T-helper 17 cell (primary cell): Measurements from ENCODE around the gene CPEB4. TPM values are rescaled to one million over a fixed set of nuclear protein-coding genes. Genes with fewer than 3 reads are reported as not detected.
A peak's percentile ranks its signal among the peaks of the same experiment; 100 is the strongest.

Experiments
- ATAC-seq: fragments of 150-1000 bp; cut with Tn5 transposase; 2 replicates; pipeline ENCODE4 v1.10.0; 2021; ENCODE audit warnings: mild to moderate bottlenecking, moderate library complexity
- DNase-seq, 3 donors: peaks; one replicate each; pipeline versions ENCODE4 v3.0.0 to v3.0.0-alpha.2; 2020 to 2021
- H3K9me3 ChIP-seq: one replicate; pipeline ENCODE4 v1.7.0; 2013; ENCODE audit warnings: low read length, mild to moderate bottlenecking; ENCODE audit not compliant: control insufficient read depth, poor library complexity, severe bottlenecking
- H3K27ac Mint-ChIP-seq: one replicate; pipeline ENCODE4 v1.8.0; 2022; ENCODE audit warnings: mild to moderate bottlenecking, moderate library complexity, mixed read lengths
- H3K27me3 Mint-ChIP-seq: one replicate; pipeline ENCODE4 v1.8.0; 2022; ENCODE audit warnings: mixed read lengths
- H3K36me3 Mint-ChIP-seq: one replicate; pipeline ENCODE4 v1.8.0; 2022; ENCODE audit warnings: low read depth, mixed read lengths
- H3K4me1 Mint-ChIP-seq: one replicate; pipeline ENCODE4 v1.8.0; 2022; ENCODE audit warnings: mild to moderate bottlenecking, mixed read lengths
- H3K4me3 Mint-ChIP-seq: one replicate; pipeline ENCODE4 v1.8.0; 2022; ENCODE audit warnings: mild to moderate bottlenecking, moderate library complexity, mixed read lengths
- total RNA-seq, 4 donors: library from RNA in 2 of 4; stranded (reverse) in 2 of 4; gene quantifications; one replicate each; pipeline ENCODE4 v1.2.3 and lab custom pipeline; 2022 to 2026

Gene CPEB4
- 10 to 100 TPM; 25.3 to 33.3 TPM for total RNA-seq
- total RNA-seq (lab: John Stamatoyannopoulos, UW) = 41.6 to 57.6 reads per million in 2 donors

DNA sequence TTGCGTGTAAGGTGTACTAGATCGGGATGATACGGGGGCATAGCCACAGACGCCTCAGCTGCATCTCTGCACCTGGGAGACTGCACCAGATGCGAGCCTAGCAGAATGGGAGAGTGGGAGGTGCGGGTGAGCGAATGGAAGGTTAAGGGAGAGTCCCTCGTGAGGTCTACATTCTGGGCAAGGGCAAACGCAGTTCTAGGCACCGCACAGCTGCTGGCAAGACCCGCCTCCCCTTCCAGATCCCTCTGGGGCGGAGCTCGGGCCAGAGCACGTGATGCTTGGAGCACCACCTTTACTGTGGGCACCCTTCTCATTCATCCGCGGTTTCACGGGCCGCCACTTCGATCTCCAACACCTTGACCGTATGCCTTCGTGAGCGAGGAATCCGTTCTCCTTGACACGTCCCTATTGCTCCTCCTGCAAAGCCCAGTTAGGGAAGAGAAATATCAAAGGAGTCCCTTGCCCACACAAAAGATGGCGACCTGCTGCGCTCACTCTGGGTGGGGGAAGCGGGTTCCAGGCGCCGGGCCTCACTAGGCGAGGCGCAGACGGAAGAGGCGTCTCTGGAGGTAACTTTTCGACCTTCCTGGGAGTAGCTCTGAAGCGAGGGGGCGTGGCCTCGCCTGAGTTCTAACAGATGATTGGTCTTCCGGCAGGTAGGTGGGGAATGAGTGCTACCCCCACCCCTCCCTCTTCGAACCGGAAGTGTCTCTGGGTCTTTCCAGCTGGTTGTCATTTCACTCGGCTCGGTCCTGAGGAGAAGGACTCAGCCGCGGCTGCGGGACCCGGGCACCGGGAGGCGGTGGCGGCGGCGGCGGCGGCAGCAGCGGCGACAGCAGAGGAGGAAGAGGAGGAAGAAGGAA is at the start of gene CPEB4:
CPEB4 (plus strand) TSS at position 740 of the 863 bp plus-strand sequence. CDS start 1,385 bp downstream, outside the sequence.
- Mint-ChIP-seq H3K27me3 (no peaks in the 10 kb centered on the region), H3K4me3 (peak within 1 kb of the TSS; percentile 99), H3K27ac (peak within 1 kb of the TSS; percentile 99), H3K36me3 (peaks cover 6% of the 10 kb centered on the region), H3K4me1 (peaks cover 62% of the 10 kb centered on the region)
- DNase-seq (peak; percentile 90 to 96 (median 93)), ATAC-seq (peak; percentile 92)
- peaks cover 2% of the 10 kb centered on the region for H3K9me3 ChIP-seq

DNA sequence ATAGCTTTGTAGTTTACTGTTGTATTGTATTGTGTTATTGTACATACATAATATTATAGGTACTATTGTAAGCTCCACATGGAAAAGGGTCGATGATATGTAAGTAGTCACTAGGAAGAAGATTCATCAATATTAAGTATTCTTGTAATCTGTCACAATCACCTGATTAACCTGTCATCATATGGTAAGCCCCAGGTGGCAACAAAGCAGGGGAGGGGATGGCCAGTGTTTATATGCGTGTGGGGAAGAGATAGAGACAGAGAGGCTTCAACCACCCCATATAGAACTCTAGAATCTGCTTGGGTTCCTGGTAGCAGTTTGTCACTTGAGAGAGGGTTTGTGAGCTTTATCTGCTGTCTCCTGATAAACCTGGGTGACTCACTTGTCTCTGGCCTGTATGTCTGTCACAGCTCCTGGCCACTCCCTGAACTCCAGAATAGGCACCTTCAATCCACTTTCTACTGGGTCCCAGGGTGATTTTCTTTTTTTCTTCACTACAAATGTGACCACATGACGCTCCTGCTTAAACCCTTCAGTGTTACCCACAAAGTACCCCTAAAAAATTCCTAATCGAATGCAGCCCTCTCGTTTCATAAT is 48.9 kb upstream of the CPEB4 start:
- DNase-seq (no peak), ATAC-seq (no peak)
- no peaks in the 10 kb centered on the region for H3K4me1 Mint-ChIP-seq

DNA sequence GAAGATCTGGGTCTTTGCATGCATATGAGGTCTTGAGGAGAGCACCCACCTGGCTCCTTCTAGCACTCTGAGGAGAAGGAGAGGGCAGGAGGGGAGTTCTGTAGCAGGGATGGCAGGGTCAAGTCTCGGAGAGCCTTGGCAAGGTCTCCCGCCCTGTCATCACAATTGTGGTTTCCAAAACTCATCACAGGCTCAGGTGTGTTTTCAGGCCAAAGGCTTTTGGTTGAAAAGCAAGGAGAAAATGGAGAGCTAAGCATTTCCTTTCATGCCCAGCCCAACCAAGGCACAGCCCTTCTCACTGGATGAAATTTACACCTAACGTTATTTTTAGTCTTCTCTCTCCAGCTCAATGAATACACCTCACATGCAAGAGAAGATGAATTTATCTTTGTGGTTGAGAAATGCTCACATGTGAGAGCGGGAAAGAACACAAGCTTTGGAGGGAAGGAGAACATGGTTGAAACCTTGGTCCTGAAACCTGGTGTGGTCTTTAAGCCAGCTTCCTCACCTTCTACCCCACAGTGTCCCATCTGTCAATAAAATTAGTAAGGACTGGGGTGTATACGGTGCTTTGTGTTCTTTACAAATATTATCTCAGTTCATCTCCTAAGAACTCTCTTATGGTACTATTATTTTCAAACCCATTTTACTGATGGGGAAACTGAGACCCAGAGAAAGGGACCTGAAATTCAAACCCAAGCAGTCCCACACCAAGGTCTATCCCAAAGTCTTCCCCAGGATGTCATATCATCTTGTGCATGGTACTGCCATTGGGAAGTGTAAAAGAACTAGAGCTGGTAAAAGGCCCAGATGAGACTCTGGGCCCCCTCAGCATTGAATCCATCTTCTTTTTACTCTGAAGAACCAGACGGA is 47.8 kb upstream of the CPEB4 start:
- Mint-ChIP-seq H3K27ac (no peak overlapping the region), H3K4me3 (no peak overlapping the region), H3K4me1 (no peaks in the 10 kb centered on the region), H3K36me3 (peaks cover 3% of the 10 kb centered on the region), H3K27me3 (no peaks in the 10 kb centered on the region)
- DNase-seq (no peak), ATAC-seq (no peak)
- H3K9me3 ChIP-seq = no peaks in the 10 kb centered on the region

More for the DNA sequence above, 48.9 kb upstream of the CPEB4 start:
- H3K9me3 ChIP-seq = no peaks in the 10 kb centered on the region
- Mint-ChIP-seq H3K27ac (no peak overlapping the region), H3K27me3 (no peaks in the 10 kb centered on the region), H3K4me3 (no peak overlapping the region), H3K36me3 (peaks cover 3% of the 10 kb centered on the region)

DNA sequence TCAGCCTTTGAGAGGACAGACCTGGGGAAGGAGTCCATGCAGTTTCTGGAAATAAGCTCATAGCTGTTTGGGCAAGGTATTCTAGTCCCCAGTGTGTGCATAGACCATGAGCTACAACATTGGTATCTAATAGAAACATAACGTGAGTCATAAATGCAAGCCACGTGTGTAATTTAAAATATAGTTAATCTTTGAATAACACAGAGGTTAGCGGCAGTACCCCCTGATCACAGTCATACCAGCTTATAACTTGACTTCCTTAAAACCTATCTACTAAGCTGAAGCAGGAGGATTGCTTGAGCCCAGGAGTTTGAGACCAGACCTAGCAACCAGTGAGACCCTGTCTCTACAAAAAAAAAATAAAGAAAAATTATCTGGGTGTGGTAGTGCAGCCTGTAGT is 46.4 kb upstream of the CPEB4 start:
- H3K4me1 Mint-ChIP-seq = no peaks in the 10 kb centered on the region
- H3K4me3 Mint-ChIP-seq = no peak overlapping the region
- no peak for ATAC-seq
- H3K36me3 Mint-ChIP-seq = peaks cover 3% of the 10 kb centered on the region
- no peaks in the 10 kb centered on the region for H3K27me3 Mint-ChIP-seq
- no peak for DNase-seq
- no peak overlapping the region for H3K27ac Mint-ChIP-seq
- no peaks in the 10 kb centered on the region for H3K9me3 ChIP-seq

GRCh38 chr5:173843794-173844193 is 44.4 kb upstream of the CPEB4 start:
- H3K36me3 Mint-ChIP-seq = peaks cover 3% of the 10 kb centered on the region
- no peak for DNase-seq
- ATAC-seq = no peak
- no peaks in the 10 kb centered on the region for H3K9me3 ChIP-seq
- H3K27me3 Mint-ChIP-seq = no peaks in the 10 kb centered on the region
- no peak overlapping the region for H3K4me3 Mint-ChIP-seq
- no peaks in the 10 kb centered on the region for H3K4me1 Mint-ChIP-seq
- H3K27ac Mint-ChIP-seq = no peak overlapping the region

- Mint-ChIP-seq H3K4me1 (no peaks in the 10 kb centered on the region), H3K36me3 (peaks cover 3% of the 10 kb centered on the region), H3K27me3 (no peaks in the 10 kb centered on the region), H3K27ac (no peak overlapping the region), H3K4me3 (no peak overlapping the region)
- DNase-seq (no peak), ATAC-seq (no peak)
- no peaks in the 10 kb centered on the region for H3K9me3 ChIP-seq
These were observed 42.8 kb upstream of the CPEB4 start for GRCh38 chr5:173845321-173845720.

- peaks cover 3% of the 10 kb centered on the region for H3K36me3 Mint-ChIP-seq
- H3K9me3 ChIP-seq = no peaks in the 10 kb centered on the region
- ATAC-seq = no peak
- H3K4me1 Mint-ChIP-seq = no peaks in the 10 kb centered on the region
- H3K27me3 Mint-ChIP-seq = peaks cover 11% of the 10 kb centered on the region
- no peak overlapping the region for H3K4me3 Mint-ChIP-seq
- DNase-seq = no peak
- H3K27ac Mint-ChIP-seq = no peak overlapping the region
These were observed 41.1 kb upstream of the CPEB4 start for GRCh38 chr5:173846929-173847501.

GRCh38 chr5:173848986-173849596 is 39.1 kb upstream of the CPEB4 start:
- Mint-ChIP-seq H3K36me3 (no peaks in the 10 kb centered on the region), H3K4me1 (no peaks in the 10 kb centered on the region), H3K27me3 (peaks cover 11% of the 10 kb centered on the region), H3K27ac (no peak overlapping the region), H3K4me3 (no peak overlapping the region)
- DNase-seq (no peak), ATAC-seq (no peak)
- no peaks in the 10 kb centered on the region for H3K9me3 ChIP-seq

DNA sequence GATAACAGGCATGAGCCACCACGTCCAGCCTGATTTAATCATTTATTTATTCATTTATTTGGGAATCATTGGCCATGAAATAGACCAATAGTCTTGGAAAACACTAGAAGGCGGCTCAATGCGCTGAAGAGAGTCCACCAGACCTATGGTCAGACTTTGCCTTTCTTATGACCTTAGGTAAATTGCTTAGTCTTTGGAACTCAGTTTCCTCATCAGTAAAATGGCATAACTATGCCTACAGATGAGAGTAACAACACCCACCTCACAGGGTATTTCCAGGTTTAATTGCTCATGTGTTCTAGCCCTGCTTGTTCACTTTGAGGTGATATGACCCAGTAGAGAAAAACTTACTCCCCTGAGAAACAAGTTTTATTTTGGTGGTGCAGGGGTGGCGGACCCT is 38.2 kb upstream of the CPEB4 start:
- H3K9me3 ChIP-seq = no peaks in the 10 kb centered on the region
- peaks cover 11% of the 10 kb centered on the region for H3K27me3 Mint-ChIP-seq
- H3K27ac Mint-ChIP-seq = no peak overlapping the region
- H3K4me1 Mint-ChIP-seq = no peaks in the 10 kb centered on the region
- H3K36me3 Mint-ChIP-seq = no peaks in the 10 kb centered on the region
- DNase-seq (no peak), ATAC-seq (no peak)
- no peak overlapping the region for H3K4me3 Mint-ChIP-seq

- Mint-ChIP-seq H3K4me3 (no peak overlapping the region), H3K4me1 (peaks cover 4% of the 10 kb centered on the region), H3K27ac (no peak overlapping the region), H3K36me3 (no peaks in the 10 kb centered on the region), H3K27me3 (peaks cover 11% of the 10 kb centered on the region)
- H3K9me3 ChIP-seq = no peaks in the 10 kb centered on the region
- no peak for ATAC-seq
- DNase-seq = no peak
These were observed 37.5 kb upstream of the CPEB4 start for GRCh38 chr5:173850659-173851058.

- Mint-ChIP-seq H3K36me3 (no peaks in the 10 kb centered on the region), H3K4me1 (peaks cover 4% of the 10 kb centered on the region), H3K27me3 (peaks cover 11% of the 10 kb centered on the region), H3K4me3 (no peak overlapping the region), H3K27ac (no peak overlapping the region)
- H3K9me3 ChIP-seq = no peaks in the 10 kb centered on the region
- DNase-seq = no peak
- no peak for ATAC-seq
These were observed 36.4 kb upstream of the CPEB4 start for GRCh38 chr5:173851595-173852243.

DNA sequence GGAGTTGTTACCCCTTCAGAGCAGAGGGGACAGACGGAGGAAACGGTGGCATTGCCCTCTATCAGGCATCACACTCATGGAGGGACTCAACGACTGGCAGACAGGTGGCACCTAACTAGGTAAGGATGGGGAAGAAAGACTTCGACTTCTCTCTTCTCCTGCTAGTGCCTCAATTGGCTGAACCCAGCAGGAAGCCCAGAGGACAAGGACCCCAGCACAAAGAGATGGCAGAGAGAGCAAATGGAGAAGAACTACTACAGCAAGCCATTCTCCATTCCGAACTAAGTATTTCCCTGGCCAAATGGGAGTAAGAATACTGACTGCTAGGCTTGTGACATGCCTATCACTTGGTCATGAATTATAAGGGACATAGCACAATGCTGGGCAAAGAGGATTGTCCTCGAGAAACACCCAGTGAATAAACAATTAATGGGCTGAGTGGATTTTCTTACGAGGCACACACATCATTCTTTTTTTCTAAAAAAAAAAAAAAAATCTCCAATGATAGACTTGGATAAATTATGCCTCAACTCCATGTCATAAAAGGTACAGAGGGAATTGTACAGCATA is 35.3 kb upstream of the CPEB4 start:
- DNase-seq (no peak), ATAC-seq (no peak)
- peaks cover 4% of the 10 kb centered on the region for H3K4me1 Mint-ChIP-seq
- no peak overlapping the region for H3K4me3 Mint-ChIP-seq
- H3K9me3 ChIP-seq = no peaks in the 10 kb centered on the region
- no peaks in the 10 kb centered on the region for H3K36me3 Mint-ChIP-seq
- peaks cover 11% of the 10 kb centered on the region for H3K27me3 Mint-ChIP-seq
- H3K27ac Mint-ChIP-seq = no peak overlapping the region
